A204.1 (cell line): Measurements from ENCODE around the gene ADCY1.

Experiments
- FAIRE-seq: peaks from 2 replicates; lab custom pipeline; 2012; peaks lifted over from hg19 to GRCh38; lab: Jason Lieb, UNC

Gene ADCY1

GRCh38 chr7:45594745-45595535 lies 20.8 kb downstream of the ADCY1 start:
- FAIRE-seq, result no peak

- no peak for FAIRE-seq
These were observed 21.9 kb downstream of the ADCY1 start for GRCh38 chr7:45595809-45596664.

DNA sequence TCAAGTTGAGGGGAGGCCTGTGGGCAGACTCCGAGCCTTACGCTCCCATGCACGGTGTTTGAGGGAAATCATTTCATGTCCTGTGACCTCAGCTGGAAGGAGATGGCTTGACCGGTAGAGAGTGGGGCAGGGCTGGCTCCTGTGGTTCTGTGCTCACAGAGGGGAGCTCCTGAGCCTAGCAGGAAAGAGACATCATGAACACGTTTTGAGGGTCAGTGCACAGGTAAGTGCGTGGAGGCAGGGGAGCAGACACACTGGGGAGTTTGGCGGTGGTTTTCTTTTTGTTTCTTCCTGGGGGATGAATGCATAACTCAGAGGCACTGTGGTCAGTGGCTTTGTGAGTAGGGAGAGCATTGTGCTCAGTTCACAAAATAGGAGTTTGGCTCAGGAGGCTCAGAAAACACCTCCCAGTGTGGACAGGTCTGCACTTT lies 22.5 kb downstream of the ADCY1 start:
- FAIRE-seq, result no peak

GRCh38 chr7:45597286-45597984 lies 23.3 kb downstream of the ADCY1 start:
- no peak for FAIRE-seq

DNA sequence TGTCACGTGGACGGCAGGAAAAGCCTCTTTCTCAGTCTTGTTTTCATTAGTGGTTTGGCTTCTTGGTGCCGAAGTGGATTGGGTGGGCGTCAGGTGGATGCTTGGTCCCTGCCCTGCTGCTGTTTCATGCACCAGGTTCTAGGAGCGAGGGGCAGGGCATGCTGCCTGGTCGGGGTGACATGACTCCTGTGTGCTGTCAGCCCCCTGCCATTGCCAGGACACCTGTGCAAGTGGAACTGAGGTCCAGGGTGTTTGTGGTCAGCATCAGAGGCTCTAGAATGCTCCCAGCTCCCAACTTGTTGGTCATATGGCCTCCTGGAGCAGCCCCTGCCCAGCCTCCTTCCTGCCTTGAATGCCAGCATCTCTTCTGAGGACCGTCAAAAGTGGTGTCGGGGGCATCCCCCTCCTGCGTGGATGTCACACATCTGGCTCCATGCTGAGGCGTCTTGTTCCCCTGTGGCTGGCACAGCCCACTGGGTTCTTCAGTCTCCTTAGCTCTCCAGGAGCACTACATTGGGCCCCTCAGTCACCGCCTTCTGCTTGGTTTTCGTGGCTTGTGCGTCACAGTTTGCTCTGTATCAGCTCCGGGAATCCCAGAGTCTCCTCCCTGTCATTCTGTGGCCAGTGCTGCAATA lies 24.8 kb downstream of the ADCY1 start:
- FAIRE-seq, result no peak

DNA sequence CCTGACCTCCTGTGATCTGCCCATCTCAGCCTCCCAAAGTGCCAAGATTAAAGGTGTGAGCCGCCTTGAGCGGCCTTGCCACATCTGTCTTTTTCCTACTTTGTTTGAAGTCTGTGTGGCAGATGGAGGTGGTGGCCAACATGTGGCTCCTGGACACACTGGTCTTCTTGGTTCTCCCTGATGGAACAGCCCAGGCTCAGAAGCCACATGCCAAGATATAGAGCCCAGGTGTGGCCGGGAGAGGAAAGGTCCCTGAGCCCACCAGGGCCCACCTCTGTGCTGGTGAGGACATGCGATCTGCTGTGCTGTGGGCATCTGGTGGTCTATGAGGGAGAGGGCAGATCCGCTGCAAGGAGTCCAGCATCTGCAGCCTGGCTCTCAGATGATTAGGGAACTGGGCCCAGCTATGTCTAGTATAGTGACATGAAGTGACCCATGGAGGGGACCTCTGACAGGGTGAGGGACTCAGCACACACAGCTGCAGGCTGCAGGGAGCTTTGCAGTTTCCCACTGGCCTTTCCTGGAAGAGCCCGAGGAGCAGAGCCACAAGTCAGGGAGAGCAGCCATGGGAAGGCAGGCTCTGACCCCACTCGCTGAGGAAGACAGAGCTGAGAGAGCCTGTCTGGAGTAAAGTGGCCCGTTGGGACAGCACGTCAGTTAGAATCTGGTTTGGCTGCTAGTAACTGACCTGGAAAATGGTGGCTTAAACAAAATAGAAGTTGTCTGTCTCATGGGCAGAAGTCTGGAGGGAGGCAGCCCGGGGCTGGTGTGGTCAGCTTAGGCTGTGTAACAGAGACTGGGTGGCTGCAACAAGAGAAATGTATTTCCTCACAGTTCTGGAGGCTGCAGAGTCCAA lies 25.9 kb downstream of the ADCY1 start:
- no peak for FAIRE-seq

GRCh38 chr7:45601094-45601493 lies 26.9 kb downstream of the ADCY1 start:
- FAIRE-seq, result no peak

GRCh38 chr7:45601816-45602540 lies 27.8 kb downstream of the ADCY1 start:
- no peak for FAIRE-seq

DNA sequence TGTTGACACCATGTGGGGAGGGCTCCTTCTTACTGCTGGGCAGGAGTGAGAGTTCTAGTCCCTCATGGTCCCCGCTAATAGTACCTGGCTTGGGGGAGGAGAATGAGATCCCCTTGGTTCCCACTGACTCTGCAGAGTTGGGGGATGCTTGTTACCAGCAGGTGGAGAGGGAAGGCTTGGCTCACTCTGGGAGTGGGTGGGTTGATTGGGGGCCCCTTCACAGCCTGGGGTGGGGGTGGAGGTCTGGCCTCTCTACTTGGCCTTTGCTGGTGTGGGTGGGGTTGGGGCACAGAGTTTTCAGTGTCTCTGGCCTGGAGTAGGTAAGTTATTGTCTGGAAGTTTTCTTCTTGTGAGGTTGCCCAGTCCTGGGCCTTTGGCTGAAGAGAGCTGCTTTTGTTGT lies 31.9 kb downstream of the ADCY1 start:
- no peak for FAIRE-seq

DNA sequence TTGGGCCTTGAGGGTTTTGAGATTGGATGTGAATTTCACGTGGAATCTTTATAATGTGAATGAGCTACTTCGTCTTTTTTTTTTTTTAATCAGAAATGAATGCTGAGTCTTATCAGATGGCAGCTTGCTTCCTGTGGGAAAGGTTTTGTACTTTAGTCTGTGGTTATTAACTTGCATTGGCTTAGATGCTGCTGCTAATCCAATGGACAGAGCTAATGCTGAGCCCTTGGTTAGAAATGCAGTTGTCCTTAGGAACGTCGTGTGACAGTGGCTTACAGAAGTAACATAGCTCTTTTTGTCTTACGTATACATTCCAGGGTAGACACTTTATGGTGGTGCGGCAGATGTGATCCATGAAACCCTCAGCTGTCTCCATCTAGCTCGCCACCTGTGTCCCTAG lies 32.8 kb downstream of the ADCY1 start:
- no peak for FAIRE-seq

GRCh38 chr7:45609180-45609579 lies 35.0 kb downstream of the ADCY1 start:
- FAIRE-seq, result no peak

DNA sequence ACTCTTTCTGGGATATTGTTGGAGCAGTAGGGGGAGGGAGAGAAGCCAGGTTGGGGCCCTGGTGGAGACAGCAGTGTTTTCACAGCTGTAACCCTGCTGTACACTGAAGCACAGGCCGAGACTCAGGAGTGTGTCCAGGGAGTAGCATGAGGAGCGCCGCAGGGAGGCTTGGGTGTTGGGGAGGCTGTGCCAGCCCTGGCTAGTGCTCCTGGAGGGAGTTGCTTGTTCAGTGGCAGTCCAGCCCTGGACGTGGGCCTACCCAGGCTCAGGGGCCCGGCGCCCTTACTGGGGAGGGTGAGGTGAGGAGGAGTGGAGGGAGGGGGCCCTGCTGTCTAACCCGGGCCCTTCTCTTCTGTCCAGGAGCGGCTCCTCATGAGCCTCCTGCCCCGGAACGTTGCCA lies 35.9 kb downstream of the ADCY1 start:
- no peak for FAIRE-seq

- FAIRE-seq, result no peak
These were observed 36.6 kb downstream of the ADCY1 start for GRCh38 chr7:45610660-45611299.

DNA sequence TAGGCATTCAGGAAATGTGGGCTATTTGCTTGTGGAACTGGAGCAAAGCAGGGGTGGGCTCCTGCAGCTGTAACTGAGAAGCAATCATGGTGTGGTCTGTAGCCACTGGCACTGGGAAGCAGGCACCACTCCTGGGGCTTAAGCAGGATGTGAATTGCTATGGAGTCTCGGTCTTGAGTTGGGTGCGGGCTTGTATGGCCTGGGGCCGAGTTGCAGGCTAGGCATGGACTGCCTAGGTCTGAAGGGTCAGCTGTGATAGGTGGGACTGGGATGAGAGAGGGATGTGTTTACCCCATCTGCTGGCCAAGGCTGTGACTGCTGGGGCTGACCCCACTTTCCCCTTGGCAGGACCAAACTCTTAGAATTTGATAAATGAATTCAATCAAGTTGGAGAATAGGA lies 43.0 kb downstream of the ADCY1 start:
- no peak for FAIRE-seq

GRCh38 chr7:45622058-45622457 lies 47.9 kb downstream of the ADCY1 start:
- FAIRE-seq, result no peak

DNA sequence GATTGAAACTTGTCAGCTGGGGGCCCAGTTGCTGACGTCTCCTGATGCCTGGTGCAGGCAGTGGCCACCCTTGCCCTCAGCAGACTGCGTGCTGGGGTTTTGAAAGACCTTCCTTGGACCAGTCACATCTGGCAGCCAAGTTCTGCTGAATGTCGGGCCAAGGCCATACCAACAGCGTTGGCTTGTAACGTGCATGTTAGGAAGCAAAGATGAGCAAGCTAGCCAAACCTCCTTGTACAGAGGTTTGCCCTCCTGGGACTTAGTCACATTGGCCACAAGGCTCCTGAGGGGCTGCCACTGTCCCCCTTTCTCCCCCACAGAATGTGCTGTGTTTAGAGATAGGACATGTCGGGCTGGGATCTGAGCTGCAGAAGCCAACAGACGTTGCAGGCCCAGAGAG lies 49.0 kb downstream of the ADCY1 start:
- no peak for FAIRE-seq

DNA sequence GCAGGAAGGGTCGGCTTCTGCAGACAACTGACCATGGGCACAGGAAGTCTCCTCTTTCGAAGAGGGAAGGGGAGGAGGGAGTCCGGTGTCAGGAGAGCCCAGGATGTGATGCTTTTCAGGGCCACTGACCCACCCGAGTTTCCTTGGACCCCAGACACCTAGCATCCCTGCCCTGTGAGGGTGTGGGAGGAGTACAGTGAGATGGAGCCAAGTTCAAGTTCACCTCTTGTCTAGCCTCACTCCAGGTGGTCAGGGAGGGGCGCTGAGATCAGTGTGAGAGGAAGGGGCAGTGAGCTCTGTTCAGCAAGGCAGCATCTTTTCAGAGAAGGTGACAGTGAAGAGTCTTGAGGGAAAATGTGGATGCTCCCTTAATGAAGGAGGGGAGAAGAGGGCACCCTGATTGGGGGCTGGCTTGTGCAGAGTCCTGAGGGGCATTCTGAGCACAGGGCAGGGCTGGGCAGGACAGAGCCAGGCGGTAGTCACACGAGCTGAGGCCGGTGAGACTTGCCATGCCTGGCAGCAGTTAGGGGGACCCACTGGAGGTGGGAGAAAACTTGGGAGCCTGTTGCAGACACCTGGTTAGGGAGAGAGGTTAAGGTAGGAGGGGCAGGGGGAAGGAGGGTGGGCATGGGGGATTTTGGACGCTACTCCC lies 49.7 kb downstream of the ADCY1 start:
- FAIRE-seq, result no peak

DNA sequence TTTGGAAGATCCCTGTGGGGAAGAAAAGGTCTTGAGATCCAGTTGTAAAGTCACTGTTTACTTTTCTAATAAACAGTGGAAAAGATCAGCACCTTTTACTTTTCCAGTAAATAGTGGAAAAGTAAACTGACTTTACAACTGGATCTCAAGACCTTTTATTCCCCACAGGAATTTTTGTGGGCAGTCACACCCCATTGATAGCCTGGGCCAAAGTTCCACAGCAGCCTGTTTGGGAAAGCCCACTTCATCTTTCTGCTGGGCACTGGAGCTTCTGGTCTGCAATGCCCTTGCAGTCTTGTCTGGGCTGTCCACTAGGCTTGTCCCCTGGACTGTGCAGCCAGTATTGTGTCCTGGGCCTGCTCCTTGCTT lies 50.2 kb downstream of the ADCY1 start:
- FAIRE-seq, result no peak

GRCh38 chr7:45625067-45625466 lies 50.9 kb downstream of the ADCY1 start:
- no peak for FAIRE-seq
